HG03060 (cell line): ENCODE measurements around the gene PDIA2.
"Not testable (repeated sequence)": the region's sequence is repeated elsewhere in the genome, so short reads cannot be mapped to it uniquely, and the experiment has no call there.

ENCODE experiments used
- ATAC-seq: cut with Tn5 transposase; IDR thresholded peaks from one replicate; pipeline ENCODE4 v1.9.1; 2021; ENCODE audit warnings: low read depth, moderate number of reproducible peaks; ENCODE audit not compliant: unreplicated experiment

PDIA2 gene

GRCh38 chr16:263182-263774 is 19.7 kb upstream of the PDIA2 start:
- no peak for ATAC-seq

- ATAC-seq: no peak
These were observed 19.0 kb upstream of the PDIA2 start for GRCh38 chr16:263944-264343.

DNA sequence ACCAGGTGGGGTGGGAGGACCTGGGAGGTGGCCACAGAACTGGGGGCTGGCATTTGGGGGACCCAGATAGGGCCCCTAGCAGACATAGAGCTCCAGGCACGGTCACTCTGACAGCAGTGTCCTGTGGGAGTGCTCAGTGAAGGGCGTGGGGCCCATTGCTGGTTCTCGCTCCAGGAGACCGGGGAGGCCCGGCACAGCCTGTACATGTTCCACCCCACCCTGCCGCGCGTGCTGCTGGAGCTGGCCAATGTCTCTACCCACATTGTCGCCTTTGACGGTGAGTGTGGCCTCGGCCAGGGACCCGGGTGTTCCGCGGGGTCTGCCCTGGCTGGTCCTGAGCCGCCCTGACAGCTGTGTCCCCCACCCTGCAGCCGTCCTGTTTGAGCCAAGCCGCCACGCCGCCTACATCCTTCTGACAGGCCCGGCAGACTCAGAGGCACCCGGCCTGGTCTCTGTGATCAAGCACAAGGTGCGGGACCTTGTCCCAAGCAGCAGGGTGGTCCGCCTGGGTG is 18.5 kb upstream of the PDIA2 start:
- no peak for ATAC-seq

GRCh38 chr16:265002-265529 is 17.9 kb upstream of the PDIA2 start:
- no peak for ATAC-seq

DNA sequence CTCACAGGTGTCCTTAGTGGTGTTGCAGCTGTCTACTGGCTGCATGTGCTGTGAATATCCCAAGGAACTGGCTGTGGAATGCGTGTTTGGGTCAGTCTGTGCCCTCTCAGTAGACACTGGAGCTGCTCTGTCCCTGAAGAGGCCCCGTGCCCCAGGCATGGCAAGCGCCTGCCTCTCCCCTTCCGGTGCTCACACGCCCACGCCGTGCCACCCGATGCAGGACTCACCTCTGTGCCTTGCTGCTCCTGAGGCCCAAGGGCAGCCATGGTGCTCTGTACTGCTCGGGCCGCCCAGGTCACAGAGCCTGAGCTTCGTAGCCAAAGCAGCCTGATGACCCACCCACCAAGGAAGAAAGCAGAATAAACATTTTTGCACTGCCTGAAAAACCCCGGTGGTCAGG is 17.3 kb upstream of the PDIA2 start:
- ATAC-seq: no peak

- no peak for ATAC-seq
These were observed 16.5 kb upstream of the PDIA2 start for GRCh38 chr16:266258-267164.

GRCh38 chr16:267562-267961 is 15.4 kb upstream of the PDIA2 start:
- ATAC-seq: not testable (repeated sequence)

- no peak for ATAC-seq
These were observed 14.6 kb upstream of the PDIA2 start for GRCh38 chr16:268141-269053.

GRCh38 chr16:269061-269796 is 13.7 kb upstream of the PDIA2 start:
- no peak for ATAC-seq

- ATAC-seq: no peak
These were observed 12.3 kb upstream of the PDIA2 start for GRCh38 chr16:270381-271255.

DNA sequence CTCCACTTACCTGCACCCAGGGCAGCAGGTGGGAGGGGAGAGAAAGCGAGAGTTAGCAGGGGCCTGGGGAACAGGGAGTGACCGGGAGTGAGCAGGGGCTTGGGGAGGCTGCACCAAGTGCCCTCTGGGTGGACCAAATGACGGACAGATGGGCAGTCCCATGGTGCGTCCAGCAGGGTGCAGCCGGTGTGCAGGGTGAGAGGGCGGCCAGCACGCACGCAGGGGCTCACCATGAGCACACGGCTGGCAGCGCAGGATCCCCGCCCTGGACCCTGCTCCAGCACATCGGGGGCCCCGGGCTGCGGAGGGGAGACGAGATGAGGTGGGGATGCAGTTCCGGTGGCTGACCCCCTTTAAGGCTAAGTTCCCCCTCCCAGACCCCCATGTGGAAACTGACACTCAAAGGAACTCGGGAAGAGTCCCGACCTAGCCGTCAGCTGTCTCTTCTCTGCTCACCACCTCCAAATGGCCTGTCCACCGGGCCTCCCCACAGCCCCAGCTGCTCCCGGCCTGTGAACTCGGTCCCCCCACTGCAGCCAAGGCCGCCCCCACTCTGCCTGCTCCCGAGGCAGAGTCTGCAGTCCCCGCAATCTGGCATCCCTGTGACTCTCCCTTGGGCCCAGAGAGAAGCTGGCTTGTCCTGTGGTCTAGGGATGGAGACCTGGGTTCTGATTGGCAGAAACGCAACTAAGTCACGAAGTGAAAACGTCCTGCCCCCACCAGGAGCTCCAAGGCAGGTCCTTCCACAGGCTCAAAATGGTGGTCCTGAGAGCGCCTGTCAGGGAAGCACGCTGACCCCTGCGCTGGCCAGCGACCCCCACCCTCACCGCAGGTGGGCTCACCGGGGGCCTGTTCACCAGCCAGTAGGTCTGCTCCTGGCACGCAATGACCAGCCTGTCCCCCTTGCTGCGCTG is 10.1 kb upstream of the PDIA2 start:
- no peak for ATAC-seq

- no peak for ATAC-seq
These were observed 9.2 kb upstream of the PDIA2 start for GRCh38 chr16:273547-274421.

- ATAC-seq: no peak
These were observed 7.8 kb upstream of the PDIA2 start for GRCh38 chr16:275041-275641.

GRCh38 chr16:275786-276232 is 7.2 kb upstream of the PDIA2 start, which contains the start of gene RGS11:
RGS11 (minus strand) TSS chr16:275944; CDS start chr16:275911, 33 bp downstream.
- ATAC-seq: no peak

- ATAC-seq: no peak
These were observed 6.4 kb upstream of the PDIA2 start for GRCh38 chr16:276426-277077.

- no peak for ATAC-seq
These were observed 4.0 kb upstream of the PDIA2 start for GRCh38 chr16:278863-279366.
